HEK293 (cell line): ENCODE measurements around the gene EPHB1.

Source experiments
- CTCF ChIA-PET: fragments of 350-600 bp; formaldehyde crosslinking; extraction: SDS; loops from one replicate; lab custom pipeline; 2021; ENCODE audit warnings: antibody characterized with exemption; lab: Yijun Ruan, JAX
- POLR2A ChIA-PET: fragments of 300-600 bp; formaldehyde crosslinking; extraction: SDS; loops from one replicate; lab custom pipeline; 2020; ENCODE audit warnings: antibody characterized with exemption, inconsistent platforms; lab: Yijun Ruan, JAX
- H3K27ac ChIP-seq: fragments of 200-500 bp; sonication (Bioruptor generic); 2 replicates; pipeline ENCODE4 v1.5.1; 2014; ENCODE audit warnings: low read depth, low read length, control low read depth, inconsistent platforms; ENCODE audit errors: extremely low read depth
- H3K36me3 ChIP-seq, 2 experiments: fragments of 200-500 bp in 1 of 2; sonication (Bioruptor generic) in 1 of 2; 1 replicate in 1 of 2; 2 replicates in 1 of 2; pipeline ENCODE4 v1.5.1; 2014 to 2017; ENCODE audit warnings: inconsistent platforms in 2 of 2, low read length in 2 of 2; ENCODE audit not compliant: control insufficient read depth in 2 of 2, insufficient read depth in 1 of 2
- H3K4me1 ChIP-seq: fragments of 200-500 bp; sonication (Bioruptor generic); 2 replicates; pipeline ENCODE4 v1.5.1; 2014; ENCODE audit warnings: mild to moderate bottlenecking, low read length, inconsistent platforms; ENCODE audit not compliant: control insufficient read depth, insufficient read depth
- H3K4me3 ChIP-seq: 2 replicates; pipeline ENCODE4 v1.5.1; 2011; ENCODE audit warnings: low read depth, mild to moderate bottlenecking, control low read depth, low read length, moderate library complexity
- H3K9me3 ChIP-seq: fragments of 200-500 bp; sonication (Bioruptor generic); 2 replicates; pipeline ENCODE4 v1.5.1; 2014; ENCODE audit warnings: low read depth, low read length, inconsistent platforms; ENCODE audit not compliant: control insufficient read depth, insufficient read depth
- BCL11A ChIP-seq: fragments of 450-650 bp; formaldehyde crosslinking; IDR thresholded peaks from 2 replicates; pipeline ENCODE4 v1.5.1; 2016; ENCODE audit warnings: low read depth, missing biosample characterization, missing genetic modification characterization
- GFI1B ChIP-seq: fragments of 450-650 bp; formaldehyde crosslinking; IDR thresholded peaks from 2 replicates; pipeline ENCODE4 v1.5.1; 2016; ENCODE audit warnings: missing biosample characterization, missing genetic modification characterization
- HOXC10 ChIP-seq: sonication (generic); formaldehyde crosslinking; IDR thresholded peaks from 2 replicates; pipeline ENCODE4 v1.8.1; 2023; ENCODE audit warnings: mild to moderate bottlenecking, missing genetic modification reagents
- INSM2 ChIP-seq: fragments of 450-650 bp; formaldehyde crosslinking; IDR thresholded peaks from 2 replicates; pipeline ENCODE4 v1.5.1; 2016; ENCODE audit warnings: missing biosample characterization, missing genetic modification characterization
- KLF1 ChIP-seq: fragments of 450-650 bp; formaldehyde crosslinking; IDR thresholded peaks from 2 replicates; pipeline ENCODE4 v1.5.1; 2016; ENCODE audit warnings: missing biosample characterization, missing genetic modification characterization
- KLF17 ChIP-seq: fragments of 450-650 bp; formaldehyde crosslinking; IDR thresholded peaks from 2 replicates; pipeline ENCODE4 v1.5.1; 2016; ENCODE audit warnings: missing biosample characterization, missing genetic modification characterization
- KLF7 ChIP-seq: fragments of 450-650 bp; formaldehyde crosslinking; IDR thresholded peaks from 2 replicates; pipeline ENCODE4 v1.5.1; 2016; ENCODE audit warnings: missing biosample characterization, missing genetic modification characterization, borderline replicate concordance
- TRIM28 ChIP-seq: IDR thresholded peaks from 2 replicates; pipeline ENCODE4 v1.6.1; 2011; ENCODE audit warnings: low read length, control low read depth, borderline replicate concordance
- ZBTB11 ChIP-seq: fragments of 450-650 bp; formaldehyde crosslinking; conservative IDR thresholded peaks from 2 replicates; pipeline ENCODE4 v1.5.1; 2016; ENCODE audit warnings: low read depth, missing biosample characterization, missing genetic modification characterization
- ZBTB48 ChIP-seq: fragments of 450-650 bp; formaldehyde crosslinking; IDR thresholded peaks from 2 replicates; pipeline ENCODE4 v1.5.1; 2016; ENCODE audit warnings: missing biosample characterization, missing genetic modification characterization
- ZNF324 ChIP-seq: fragments of 450-650 bp; formaldehyde crosslinking; IDR thresholded peaks from 2 replicates; pipeline ENCODE4 v1.5.1; 2016; ENCODE audit warnings: missing biosample characterization, missing genetic modification characterization
- ZNF354C ChIP-seq: fragments of 450-650 bp; formaldehyde crosslinking; IDR thresholded peaks from 2 replicates; pipeline ENCODE4 v1.5.1; 2016; ENCODE audit warnings: missing biosample characterization, missing genetic modification characterization, low read depth, borderline replicate concordance
- ZNF664 ChIP-seq: fragments of 450-650 bp; formaldehyde crosslinking; IDR thresholded peaks from 2 replicates; pipeline ENCODE4 v1.5.1; 2016; ENCODE audit warnings: missing biosample characterization, missing genetic modification characterization
- ZNF677 ChIP-seq: fragments of 450-650 bp; IDR thresholded peaks from 2 replicates; pipeline ENCODE4 v1.5.0; 2018; ENCODE audit warnings: missing biosample characterization, mild to moderate bottlenecking, missing genetic modification characterization, moderate library complexity
- ZNF692 ChIP-seq: fragments of 450-650 bp; formaldehyde crosslinking; IDR thresholded peaks from 2 replicates; pipeline ENCODE4 v1.5.1; 2016; ENCODE audit warnings: missing biosample characterization, missing genetic modification characterization
- ZNF776 ChIP-seq: fragments of 450-650 bp; formaldehyde crosslinking; IDR thresholded peaks from 2 replicates; pipeline ENCODE4 v1.5.0; 2017; ENCODE audit warnings: missing biosample characterization, missing genetic modification characterization, borderline replicate concordance
- ZSCAN30 ChIP-seq: fragments of 450-650 bp; IDR thresholded peaks from 2 replicates; pipeline ENCODE4 v1.5.1; 2018; ENCODE audit warnings: missing biosample characterization, mild to moderate bottlenecking, missing genetic modification characterization, moderate library complexity

The EPHB1 gene

GRCh38 chr3:134836921-134837320, 41.9 kb downstream of the EPHB1 start:
- no peak for TF ChIP-seq GFI1B (tag by site-specific recombination)
- TF ChIP-seq, all 188 proteins: peak for 0
- Histone ChIP-seq H3K36me3 (no peaks in the 10 kb centered on the region), H3K4me3 (no peak overlapping the region), H3K27ac (no peak overlapping the region), H3K4me1 (no peaks in the 10 kb centered on the region), H3K9me3 (no peaks in the 10 kb centered on the region)
- ChIA-PET POLR2A (no interaction called here), CTCF (interaction anchor here (0.6 to 0.7 kb wide), 2 partner anchors 21 to 808 kb away, joined by 3 read pairs; no protein-coding TSS in a partner anchor)

GRCh38 chr3:134838599-134838998, 43.5 kb downstream of the EPHB1 start:
- TF ChIP-seq BCL11A, result no peak
- no peak for TF ChIP-seq ZNF354C (tag by site-specific recombination)
- no peak for TF ChIP-seq ZNF324 (tag by site-specific recombination)
- no peak for TF ChIP-seq TRIM28
- TF ChIP-seq INSM2 (tag by site-specific recombination), result no peak
- no peak for TF ChIP-seq ZBTB48 (tag by site-specific recombination)
- TF ChIP-seq ZSCAN30, result no peak
- no peak for TF ChIP-seq ZBTB11 (tag by site-specific recombination)
- no peak for TF ChIP-seq ZNF664 (tag by site-specific recombination)
- TF ChIP-seq ZNF776, result no peak
- TF ChIP-seq ZNF677 (tag by site-specific recombination), result no peak
- TF ChIP-seq HOXC10, result no peak
- TF ChIP-seq KLF7 (tag by site-specific recombination), result no peak
- TF ChIP-seq KLF17 (tag by site-specific recombination), result no peak
- TF ChIP-seq ZNF692, result no peak
- no peak for TF ChIP-seq KLF1 (tag by site-specific recombination)
- H3K4me1 ChIP-seq, result no peaks in the 10 kb centered on the region

More at GRCh38 chr3:134838599-134838998, 43.5 kb downstream of the EPHB1 start:
- H3K9me3 ChIP-seq, result no peaks in the 10 kb centered on the region
- ChIA-PET CTCF (interaction anchor here (0.6 to 1.1 kb wide), 2 partner anchors 15 to 250 kb away, joined by 3 read pairs; no protein-coding TSS in a partner anchor), POLR2A (no interaction called here)
- no peak overlapping the region for H3K27ac ChIP-seq
- no peak overlapping the region for H3K4me3 ChIP-seq
- no peaks in the 10 kb centered on the region for H3K36me3 ChIP-seq
